Raji (cell line): ENCODE measurements around the gene PPIP5K2.

ENCODE experiments used
- POLR2A ChIP-seq: IDR thresholded peaks from 2 replicates; pipeline ENCODE4 v1.6.1; 2011; ENCODE audit warnings: low read depth, low read length, control low read depth; ENCODE audit not compliant: insufficient read depth

Gene PPIP5K2

DNA sequence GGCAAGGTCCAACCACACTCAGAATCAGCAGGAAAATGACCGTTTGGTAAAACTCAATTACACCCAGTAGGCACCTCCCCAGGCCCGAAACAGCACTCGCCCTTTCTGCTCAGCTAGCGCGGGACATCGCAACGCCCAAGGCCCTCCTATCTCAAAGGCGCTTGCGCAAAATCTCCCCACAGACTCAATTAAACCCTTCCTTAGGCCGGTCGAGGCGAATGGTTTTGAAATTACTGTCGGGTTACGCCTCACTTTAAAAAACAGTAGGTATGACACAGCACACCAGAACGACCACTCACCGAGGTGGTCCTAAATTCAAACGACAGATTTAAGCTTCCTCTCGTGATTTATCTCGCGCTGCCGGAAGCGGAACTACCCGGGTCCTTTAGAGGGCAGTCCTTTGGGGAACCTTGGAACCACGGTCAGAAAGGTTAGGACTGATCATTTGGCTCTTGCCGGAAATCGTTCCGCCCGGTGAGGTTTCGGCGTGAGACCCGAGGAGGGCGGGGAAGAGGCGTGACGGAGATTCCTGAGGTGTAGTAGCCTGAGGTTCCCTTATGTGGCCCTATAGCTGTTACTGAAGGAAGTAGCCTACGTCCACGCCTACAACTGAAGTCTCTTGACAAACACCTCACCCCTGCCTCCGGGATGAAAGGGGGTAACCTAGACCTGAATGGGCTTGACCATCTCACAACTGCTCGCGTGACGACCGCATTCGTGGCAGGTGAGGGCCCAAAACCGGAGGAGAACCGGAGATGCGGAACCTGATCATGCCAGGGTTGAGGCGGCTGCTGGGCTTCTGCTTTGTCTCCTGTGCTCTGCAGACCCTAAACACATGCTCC, at the start of gene PPIP5K2, which contains the start of gene GIN1:
PPIP5K2 (plus strand) TSS at position 537 of the 842 bp plus-strand sequence. CDS start 9,289 bp downstream, outside the sequence.
GIN1 (minus strand) TSS at position 374 of the 842 bp plus-strand sequence. CDS start 11,431 bp downstream, outside the sequence.
- TF ChIP-seq POLR2A = peak; percentile 86

GRCh38 chr5:103075442-103075841, 44.7 kb upstream of the PPIP5K2 start:
- TF ChIP-seq POLR2A = no peak

DNA sequence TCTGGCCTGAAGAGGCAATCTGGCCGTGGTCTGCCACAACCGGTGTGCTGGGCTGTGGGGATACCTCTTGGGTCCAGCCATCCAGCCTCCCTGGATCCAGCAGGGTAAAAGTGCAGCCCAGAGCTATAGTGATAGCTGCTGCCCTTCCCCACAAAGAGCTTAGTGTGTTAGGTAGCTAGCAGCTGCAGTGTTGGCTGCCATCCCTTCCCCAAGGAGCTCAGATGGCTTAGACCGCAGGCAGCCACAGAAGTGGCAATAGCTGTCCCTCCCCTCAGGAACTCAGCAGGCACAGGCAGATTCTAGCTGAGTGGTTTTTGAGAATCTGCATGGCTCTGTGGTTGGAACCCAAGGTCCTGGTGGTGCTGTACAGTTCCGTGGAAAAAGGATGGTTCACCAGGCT, 40.3 kb upstream of the PPIP5K2 start:
- TF ChIP-seq POLR2A = no peak

DNA sequence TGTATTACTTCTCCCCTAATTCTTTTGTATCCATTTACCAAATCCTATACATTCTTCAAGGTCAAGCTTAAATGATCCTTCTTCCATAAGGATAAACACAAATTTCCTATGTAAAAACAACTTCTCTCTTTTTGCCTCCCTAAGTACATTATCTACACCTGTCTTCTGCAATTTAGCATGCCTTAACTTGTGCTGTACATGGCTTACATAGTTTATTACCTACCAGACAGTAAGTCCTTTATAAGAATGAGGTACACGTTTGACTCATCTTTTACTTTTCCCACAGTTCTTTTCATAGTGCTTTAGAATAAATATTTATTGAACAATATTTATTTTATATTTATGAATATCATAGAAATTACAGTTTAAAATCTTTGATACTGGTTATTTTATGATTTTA, 33.6 kb upstream of the PPIP5K2 start:
- TF ChIP-seq POLR2A = no peak

DNA sequence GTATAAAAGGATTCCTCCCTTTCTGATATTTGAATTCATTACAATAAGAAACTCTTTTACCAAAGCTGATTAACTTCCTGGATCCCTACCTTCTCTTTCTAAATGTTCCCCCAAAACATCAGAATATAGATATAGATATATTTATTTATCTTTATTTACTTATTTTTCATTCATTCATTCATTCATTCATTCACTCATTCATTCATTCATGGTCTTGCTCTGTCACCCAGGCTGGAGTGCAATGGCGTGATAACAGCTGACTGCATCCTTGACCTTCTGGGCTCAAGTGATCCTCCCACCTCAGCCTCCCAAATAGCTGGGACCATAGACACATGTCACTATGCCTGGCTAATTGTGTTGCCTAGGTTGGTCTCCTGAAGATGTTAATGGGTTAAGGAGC, 30.8 kb upstream of the PPIP5K2 start:
- TF ChIP-seq POLR2A = no peak

GRCh38 chr5:103090791-103091190, 29.3 kb upstream of the PPIP5K2 start:
- no peak for TF ChIP-seq POLR2A

- no peak for TF ChIP-seq POLR2A
These were observed 27.4 kb upstream of the PPIP5K2 start for GRCh38 chr5:103092676-103093075.

GRCh38 chr5:103093727-103094126, 26.4 kb upstream of the PPIP5K2 start:
- TF ChIP-seq POLR2A = no peak

DNA sequence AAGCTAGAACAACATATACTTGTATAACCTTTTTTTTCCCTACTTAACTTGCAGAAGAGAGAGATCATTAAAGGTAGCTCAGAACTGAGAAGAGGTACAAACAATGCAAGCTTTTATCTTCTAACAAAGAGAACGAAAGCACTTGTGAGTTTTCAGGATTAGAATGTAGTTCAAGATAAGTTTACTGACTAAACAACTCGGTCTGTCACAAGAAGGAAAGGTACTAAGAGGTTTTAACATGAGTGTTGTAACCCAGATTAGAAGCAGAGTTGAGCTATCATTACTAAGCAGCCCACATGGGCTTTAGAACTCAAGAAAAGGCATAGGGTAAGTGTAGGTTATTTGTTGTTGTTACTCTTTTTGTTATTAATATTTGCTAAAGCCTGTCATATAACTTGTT, 25.4 kb upstream of the PPIP5K2 start:
- TF ChIP-seq POLR2A = no peak

DNA sequence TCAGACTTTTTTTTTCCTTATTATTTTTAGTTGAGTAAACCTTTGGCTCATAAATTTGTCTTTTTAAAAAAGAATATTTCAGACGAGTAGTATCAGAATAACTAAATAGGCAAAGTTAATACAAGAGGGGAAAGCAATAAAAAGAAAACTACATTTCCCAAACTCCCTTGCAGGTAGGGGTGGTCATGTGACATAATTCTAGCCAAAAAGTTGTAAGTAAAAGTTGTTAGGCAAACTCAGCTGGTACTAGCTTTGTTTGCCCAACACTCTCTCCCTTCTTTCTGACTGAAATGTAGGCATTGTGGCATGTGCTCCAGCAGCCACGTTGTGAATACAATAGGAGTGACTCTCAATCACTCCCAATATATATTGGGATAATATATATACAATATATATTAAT, 21.1 kb upstream of the PPIP5K2 start:
- TF ChIP-seq POLR2A = no peak

DNA sequence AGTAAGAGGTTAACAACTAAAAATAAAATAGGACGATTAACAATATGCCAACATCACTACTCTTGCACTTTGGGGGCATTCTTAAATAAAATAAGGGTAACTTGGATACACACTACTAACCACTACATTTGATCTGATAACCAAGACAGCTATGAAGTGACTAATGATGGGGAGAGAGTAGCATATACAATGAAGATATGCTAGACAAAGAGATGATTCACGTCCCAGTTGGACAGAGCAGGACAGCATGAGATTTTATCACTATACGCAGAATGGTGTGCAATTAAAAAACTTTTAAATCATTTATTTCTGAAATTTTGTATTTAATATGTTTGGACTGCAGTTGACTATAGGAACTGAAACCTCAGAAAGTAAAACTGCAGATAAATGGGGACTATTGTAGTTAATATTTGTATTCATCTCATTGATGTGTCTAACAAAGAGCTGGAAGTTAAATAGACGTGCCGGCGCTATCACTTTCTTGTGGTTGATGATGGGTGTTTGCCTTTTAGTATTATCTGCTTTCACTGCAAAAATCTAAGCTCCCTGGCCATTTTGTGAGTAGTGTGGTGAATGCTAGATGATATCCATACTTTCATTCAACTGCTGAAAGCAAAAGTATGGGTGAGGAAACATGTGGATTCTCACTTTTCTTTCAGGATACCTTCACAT, 18.9 kb upstream of the PPIP5K2 start:
- no peak for TF ChIP-seq POLR2A

DNA sequence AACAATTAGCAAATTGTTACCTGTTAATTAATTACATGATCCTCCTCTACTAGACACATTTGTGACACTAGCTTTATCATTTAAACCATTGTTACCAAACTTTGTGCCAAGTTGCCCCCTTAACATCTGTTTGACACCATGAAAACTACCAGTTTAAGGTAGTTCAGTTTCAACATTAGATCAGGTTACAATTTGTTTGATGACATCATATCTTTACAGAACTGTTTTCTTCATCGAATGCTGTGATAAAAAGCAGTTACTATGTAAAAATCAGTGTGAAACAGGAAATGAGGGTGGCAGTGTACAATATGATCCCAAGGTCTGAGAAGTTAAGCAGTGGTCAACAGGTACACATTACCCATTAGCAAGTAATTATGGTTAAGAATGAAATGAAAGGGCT, 17.9 kb upstream of the PPIP5K2 start:
- no peak for TF ChIP-seq POLR2A

DNA sequence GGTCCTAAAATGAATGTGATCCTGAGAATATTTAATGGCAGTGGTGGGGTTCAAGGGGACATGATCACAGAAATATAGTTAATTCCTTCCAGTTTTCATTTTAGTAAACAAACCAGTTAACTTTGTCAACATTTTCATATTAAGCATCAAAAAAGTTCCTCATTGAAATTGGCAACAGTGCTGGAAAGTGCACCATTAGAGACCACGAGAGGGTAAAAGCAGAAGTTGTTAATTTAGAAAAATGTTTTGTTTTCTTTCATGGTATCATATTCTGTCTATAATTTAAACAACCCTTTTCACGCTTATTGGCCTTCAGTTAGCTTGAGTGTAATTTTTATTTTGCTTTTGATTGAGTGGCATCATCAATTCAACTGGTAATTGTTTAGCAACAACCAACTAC, 12.0 kb upstream of the PPIP5K2 start:
- no peak for TF ChIP-seq POLR2A

DNA sequence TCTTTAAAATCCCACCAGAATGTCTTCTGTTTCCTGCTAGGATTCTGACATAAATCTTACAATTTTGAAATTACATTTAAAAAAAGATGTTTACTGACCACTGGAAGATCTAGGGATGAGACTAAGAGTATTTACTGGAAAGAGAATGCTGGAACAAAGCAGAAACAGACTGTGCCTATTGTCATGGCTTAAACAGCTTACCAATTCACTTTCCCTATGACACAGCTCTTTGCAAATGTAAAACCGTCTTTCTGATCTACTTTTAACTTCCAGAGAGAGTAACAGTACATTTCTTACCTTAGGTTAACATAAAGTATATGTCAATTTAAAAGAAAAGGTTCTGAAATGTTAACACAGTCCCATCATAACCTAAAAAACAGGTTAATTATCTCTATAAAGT, 10.8 kb upstream of the PPIP5K2 start:
- TF ChIP-seq POLR2A = no peak

- no peak for TF ChIP-seq POLR2A
These were observed 9.7 kb upstream of the PPIP5K2 start for GRCh38 chr5:103110403-103110802.

- no peak for TF ChIP-seq POLR2A
These were observed 8.6 kb upstream of the PPIP5K2 start for GRCh38 chr5:103111468-103111867.
